Liver (tissue), 9 donors: ENCODE data around the gene MEOX2. TPM values are rescaled to one million over a fixed set of nuclear protein-coding genes. Genes with fewer than 3 reads are reported as not detected.

ENCODE experiments used
- DNase-seq: peaks from one replicate; pipeline ENCODE4 v3.0.0-alpha.2; 2017; ENCODE audit warnings: low spot score
- H3K27ac ChIP-seq, 2 donors: one replicate each; pipeline ENCODE4 v1.7.0; 2013; ENCODE audit warnings: inconsistent platforms in 2 of 2, low read length in 2 of 2, control low read depth in 1 of 2, low read depth in 1 of 2, mild to moderate bottlenecking in 1 of 2
- H3K27me3 ChIP-seq, 4 donors: one replicate each; pipeline versions ENCODE4 v1.6.1 to v1.7.0; 2013; ENCODE audit warnings: low read length in 3 of 4, inconsistent platforms in 1 of 4, mild to moderate bottlenecking in 1 of 4, moderate library complexity in 1 of 4; ENCODE audit not compliant: control insufficient read depth in 4 of 4, insufficient read depth in 4 of 4
- H3K36me3 ChIP-seq, 4 donors: one replicate each; pipeline versions ENCODE4 v1.6.1 to v1.7.0; 2013; ENCODE audit warnings: low read length in 3 of 4, mild to moderate bottlenecking in 3 of 4, low read depth in 1 of 4, moderate library complexity in 1 of 4; ENCODE audit not compliant: control insufficient read depth in 4 of 4, insufficient read depth in 3 of 4
- H3K4me1 ChIP-seq, 4 donors: one replicate each; pipeline versions ENCODE4 v1.6.1 to v1.7.0; 2013; ENCODE audit warnings: low read length in 3 of 4, mild to moderate bottlenecking in 3 of 4, moderate library complexity in 1 of 4; ENCODE audit not compliant: control insufficient read depth in 4 of 4, insufficient read depth in 4 of 4
- H3K4me3 ChIP-seq, 3 donors: one replicate each; pipeline versions ENCODE4 v1.6.1 to v1.7.0; 2013; ENCODE audit warnings: low read length in 3 of 3, control low read depth in 1 of 3, low read depth in 1 of 3, mild to moderate bottlenecking in 1 of 3
- H3K9ac ChIP-seq, 2 donors: one replicate each; pipeline ENCODE4 v1.7.0; 2013; ENCODE audit warnings: low read length in 2 of 2, mild to moderate bottlenecking in 2 of 2, moderate library complexity in 2 of 2, control low read depth in 1 of 2, low read depth in 1 of 2
- H3K9me3 ChIP-seq, 4 donors: one replicate each; pipeline versions ENCODE4 v1.6.1 to v1.7.0; 2013; ENCODE audit warnings: low read length in 3 of 4; ENCODE audit not compliant: control insufficient read depth in 4 of 4
- EGR1 ChIP-seq, 2 donors: IDR thresholded peaks; 2 replicates each; pipeline ENCODE4 v1.6.1; 2016 to 2018; ENCODE audit warnings: antibody characterized with exemption in 2 of 2, low read depth in 2 of 2
- FOXA1 ChIP-seq: IDR thresholded peaks from 2 replicates; pipeline ENCODE4 v1.6.1; 2016; ENCODE audit warnings: antibody characterized with exemption
- FOXA2 ChIP-seq: IDR thresholded peaks from 2 replicates; pipeline ENCODE4 v1.6.1; 2016; ENCODE audit warnings: antibody characterized with exemption
- GABPA ChIP-seq, 2 donors: IDR thresholded peaks in 1 of 2; conservative IDR thresholded peaks in 1 of 2; 2 replicates each; pipeline ENCODE4 v1.6.1; 2016; ENCODE audit warnings: antibody characterized with exemption in 2 of 2, mild to moderate bottlenecking in 1 of 2, moderate library complexity in 1 of 2
- HNF4A ChIP-seq, 2 donors: conservative IDR thresholded peaks; 2 replicates each; pipeline ENCODE4 v1.6.1; 2016; ENCODE audit warnings: antibody characterized with exemption in 2 of 2, mild to moderate bottlenecking in 2 of 2
- HNF4G ChIP-seq: IDR thresholded peaks from 2 replicates; pipeline ENCODE4 v1.6.1; 2016; ENCODE audit warnings: antibody characterized with exemption
- JUND ChIP-seq, 2 donors: IDR thresholded peaks; 2 replicates each; pipeline ENCODE4 v1.6.1; 2016; ENCODE audit warnings: antibody characterized with exemption in 2 of 2
- NR2F2 ChIP-seq: IDR thresholded peaks from 2 replicates; pipeline ENCODE4 v1.6.1; 2016; ENCODE audit warnings: antibody characterized with exemption
- RAD21 ChIP-seq, 2 donors: IDR thresholded peaks; 2 replicates each; pipeline ENCODE4 v1.6.1; 2016; ENCODE audit warnings: antibody characterized with exemption in 2 of 2, mild to moderate bottlenecking in 2 of 2
- RXRA ChIP-seq, 2 donors: IDR thresholded peaks; 2 replicates each; pipeline ENCODE4 v1.6.1; 2017 to 2018; ENCODE audit warnings: antibody characterized with exemption in 2 of 2, mild to moderate bottlenecking in 1 of 2
- SP1 ChIP-seq: IDR thresholded peaks from 2 replicates; pipeline ENCODE4 v1.6.1; 2018; ENCODE audit warnings: antibody characterized with exemption, mild to moderate bottlenecking
- TAF1 ChIP-seq: conservative IDR thresholded peaks from 2 replicates; pipeline ENCODE4 v1.6.1; 2016; ENCODE audit warnings: antibody characterized with exemption, mild to moderate bottlenecking
- YY1 ChIP-seq: IDR thresholded peaks from 2 replicates; pipeline ENCODE4 v1.6.1; 2016; ENCODE audit warnings: antibody characterized with exemption, mild to moderate bottlenecking
- WGBS: extraction: QIAGEN DNeasy Blood & Tissue Kit; methylation state at CpG from one replicate; pipeline ENCODE4 v1.1.7; 2013; 5-methylcytosine and 5-hydroxymethylcytosine counted together
- polyA plus RNA-seq, 2 donors: library from polyadenylated mRNA; stranded (reverse) in 1 of 2; unstranded in 1 of 2; fragments of 200-250 nt in 1 of 2; fragments of >200 nt in 1 of 2; fragmentation: Nextera tagmentation in 1 of 2; extraction: Ambion mirVana in 1 of 2; gene quantifications; one replicate each; pipeline versions ENCODE4 v1.2.1 to v1.2.3, GENCODE V29; 2013 to 2015
- total RNA-seq, 2 donors: library from RNA; depleted of rRNA; stranded (reverse); fragments of >200 nt; gene quantifications; one replicate each; pipeline ENCODE4 v1.2.3, GENCODE V29; 2014
- TF ChIP-seq, protein P1 (sequence below): fragments of 150-350 bp; IDR thresholded peaks from 2 replicates; pipeline ENCODE4 v1.5.1; 2017; ENCODE audit warnings: improper control_type of control experiment, low read depth, low read length; ENCODE audit not compliant: missing input control
- TF ChIP-seq, protein P2 (sequence below): IDR thresholded peaks from 2 replicates; pipeline ENCODE4 v1.6.1; 2016; ENCODE audit warnings: antibody characterized with exemption
- TF ChIP-seq, protein P3 (sequence below): IDR thresholded peaks from 2 replicates; pipeline ENCODE4 v1.6.1; 2016; ENCODE audit warnings: antibody characterized with exemption
- TF ChIP-seq, protein P4 (sequence below): IDR thresholded peaks from 2 replicates; pipeline ENCODE4 v1.6.1; 2016; ENCODE audit warnings: antibody characterized with exemption, mild to moderate bottlenecking
- TF ChIP-seq, protein P5 (sequence below): IDR thresholded peaks from 2 replicates; pipeline ENCODE4 v1.6.1; 2016; ENCODE audit warnings: antibody characterized with exemption
- donor health status: healthy.
- donor health status: healthy.
- donor health status: healthy.
- donor health status: healthy.
- donor health status: healthy.

MEOX2 gene
- total and polyA plus RNA-seq, 4 donors = 0.32 to 0.70 (median 0.47) TPM

DNA sequence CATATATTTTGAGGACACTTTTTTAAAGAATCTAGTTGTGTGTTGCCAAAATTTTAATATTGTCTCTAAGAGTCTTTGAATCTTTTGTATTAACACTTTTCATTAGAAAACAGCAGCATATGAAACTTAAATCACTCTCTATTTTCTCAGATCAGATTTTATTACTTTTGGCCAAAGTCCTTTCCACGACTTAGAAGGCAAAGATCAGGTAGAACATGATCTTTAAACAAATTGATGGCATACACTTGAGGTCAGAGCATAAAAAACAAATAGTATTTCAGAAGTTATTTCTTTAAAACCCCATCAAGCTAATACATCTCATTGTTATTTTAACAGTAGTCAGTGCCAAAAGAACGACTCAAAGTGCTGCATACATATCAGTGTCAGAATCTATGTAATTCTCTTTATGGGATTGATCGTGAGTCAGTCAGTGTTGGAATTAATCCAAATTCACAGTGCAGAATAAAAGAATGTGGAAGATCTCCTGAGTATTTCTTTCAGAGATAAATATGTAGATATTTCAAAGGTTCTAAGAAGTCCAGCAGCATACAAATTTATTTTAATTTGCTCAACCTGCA, 115.1 kb downstream of the MEOX2 start:
- 26% methylated on average over 3 of the region's 3 CpGs for whole genome bisulfite sequencing
- peaks cover 3 to 11% (median 5%) of the 10 kb centered on the region in 4 donors for H3K4me1 ChIP-seq
- H3K36me3 ChIP-seq = no peaks in the 10 kb centered on the region
- no peak overlapping the region for H3K27ac ChIP-seq
- H3K9ac ChIP-seq = no peak overlapping the region
- H3K4me3 ChIP-seq = no peak overlapping the region
- no peaks in the 10 kb centered on the region for H3K9me3 ChIP-seq
- no peak for DNase-seq
- no peak for TF ChIP-seq TAF1
- peak in 1 of 2 donors; percentile 41 for TF ChIP-seq JUND (IDR thresholded peaks at IDR 0.05)
- TF ChIP-seq HNF4A (conservative IDR thresholded peaks at IDR 0.05) = peak in 1 of 2 donors; percentile 91
- peak in 1 of 2 donors; percentile 46 for TF ChIP-seq RXRA (IDR thresholded peaks at IDR 0.05)
- H3K27me3 ChIP-seq = no peaks in the 10 kb centered on the region

DNA sequence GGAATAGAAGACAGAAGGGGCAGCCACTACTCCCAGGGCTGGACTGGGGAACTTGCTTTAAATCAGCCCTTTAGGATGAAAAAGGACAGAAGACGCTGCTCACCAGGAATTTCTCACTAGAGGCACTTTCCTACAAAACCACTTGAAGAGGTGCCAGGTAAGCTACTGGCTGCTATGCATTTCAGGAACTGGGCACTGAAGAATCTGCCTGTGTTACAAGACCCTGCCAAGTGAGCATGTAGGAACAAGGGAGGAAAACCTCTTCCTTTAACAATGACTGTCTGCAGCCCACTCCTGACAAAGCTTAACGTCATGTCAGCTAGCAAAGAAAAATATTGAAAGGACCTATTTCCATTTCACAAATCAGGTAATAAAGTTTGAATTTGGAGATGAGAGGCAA, 118.8 kb downstream of the MEOX2 start:
- no peak for DNase-seq
- H3K27ac ChIP-seq = no peak overlapping the region
- H3K4me1 ChIP-seq = peaks cover 3 to 16% (median 11%) of the 10 kb centered on the region in 4 donors
- TF ChIP-seq, protein P1, sequence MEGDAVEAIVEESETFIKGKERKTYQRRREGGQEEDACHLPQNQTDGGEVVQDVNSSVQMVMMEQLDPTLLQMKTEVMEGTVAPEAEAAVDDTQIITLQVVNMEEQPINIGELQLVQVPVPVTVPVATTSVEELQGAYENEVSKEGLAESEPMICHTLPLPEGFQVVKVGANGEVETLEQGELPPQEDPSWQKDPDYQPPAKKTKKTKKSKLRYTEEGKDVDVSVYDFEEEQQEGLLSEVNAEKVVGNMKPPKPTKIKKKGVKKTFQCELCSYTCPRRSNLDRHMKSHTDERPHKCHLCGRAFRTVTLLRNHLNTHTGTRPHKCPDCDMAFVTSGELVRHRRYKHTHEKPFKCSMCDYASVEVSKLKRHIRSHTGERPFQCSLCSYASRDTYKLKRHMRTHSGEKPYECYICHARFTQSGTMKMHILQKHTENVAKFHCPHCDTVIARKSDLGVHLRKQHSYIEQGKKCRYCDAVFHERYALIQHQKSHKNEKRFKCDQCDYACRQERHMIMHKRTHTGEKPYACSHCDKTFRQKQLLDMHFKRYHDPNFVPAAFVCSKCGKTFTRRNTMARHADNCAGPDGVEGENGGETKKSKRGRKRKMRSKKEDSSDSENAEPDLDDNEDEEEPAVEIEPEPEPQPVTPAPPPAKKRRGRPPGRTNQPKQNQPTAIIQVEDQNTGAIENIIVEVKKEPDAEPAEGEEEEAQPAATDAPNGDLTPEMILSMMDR = no peak
- TF ChIP-seq FOXA1 (no peak), YY1 (no peak), HNF4G (no peak), RXRA (IDR thresholded peaks at IDR 0.05) (no peak), HNF4A (conservative IDR thresholded peaks at IDR 0.05) (no peak), JUND (IDR thresholded peaks at IDR 0.05) (no peak), RAD21 (IDR thresholded peaks at IDR 0.05) (no peak), SP1 (no peak), FOXA2 (no peak), TAF1 (no peak), NR2F2 (no peak), EGR1 (IDR thresholded peaks at IDR 0.05; ENCODE audit: low read depth in 2 of 2) (no peak), GABPA (IDR thresholded peaks at IDR 0.05 in 1 of 2, conservative IDR thresholded peaks at IDR 0.05 in 1 of 2) (no peak)
- TF ChIP-seq, protein P2, sequence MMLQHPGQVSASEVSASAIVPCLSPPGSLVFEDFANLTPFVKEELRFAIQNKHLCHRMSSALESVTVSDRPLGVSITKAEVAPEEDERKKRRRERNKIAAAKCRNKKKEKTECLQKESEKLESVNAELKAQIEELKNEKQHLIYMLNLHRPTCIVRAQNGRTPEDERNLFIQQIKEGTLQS = no peak
- TF ChIP-seq, protein P3, sequence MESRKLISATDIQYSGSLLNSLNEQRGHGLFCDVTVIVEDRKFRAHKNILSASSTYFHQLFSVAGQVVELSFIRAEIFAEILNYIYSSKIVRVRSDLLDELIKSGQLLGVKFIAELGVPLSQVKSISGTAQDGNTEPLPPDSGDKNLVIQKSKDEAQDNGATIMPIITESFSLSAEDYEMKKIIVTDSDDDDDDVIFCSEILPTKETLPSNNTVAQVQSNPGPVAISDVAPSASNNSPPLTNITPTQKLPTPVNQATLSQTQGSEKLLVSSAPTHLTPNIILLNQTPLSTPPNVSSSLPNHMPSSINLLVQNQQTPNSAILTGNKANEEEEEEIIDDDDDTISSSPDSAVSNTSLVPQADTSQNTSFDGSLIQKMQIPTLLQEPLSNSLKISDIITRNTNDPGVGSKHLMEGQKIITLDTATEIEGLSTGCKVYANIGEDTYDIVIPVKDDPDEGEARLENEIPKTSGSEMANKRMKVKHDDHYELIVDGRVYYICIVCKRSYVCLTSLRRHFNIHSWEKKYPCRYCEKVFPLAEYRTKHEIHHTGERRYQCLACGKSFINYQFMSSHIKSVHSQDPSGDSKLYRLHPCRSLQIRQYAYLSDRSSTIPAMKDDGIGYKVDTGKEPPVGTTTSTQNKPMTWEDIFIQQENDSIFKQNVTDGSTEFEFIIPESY = no peak
- TF ChIP-seq, protein P4, sequence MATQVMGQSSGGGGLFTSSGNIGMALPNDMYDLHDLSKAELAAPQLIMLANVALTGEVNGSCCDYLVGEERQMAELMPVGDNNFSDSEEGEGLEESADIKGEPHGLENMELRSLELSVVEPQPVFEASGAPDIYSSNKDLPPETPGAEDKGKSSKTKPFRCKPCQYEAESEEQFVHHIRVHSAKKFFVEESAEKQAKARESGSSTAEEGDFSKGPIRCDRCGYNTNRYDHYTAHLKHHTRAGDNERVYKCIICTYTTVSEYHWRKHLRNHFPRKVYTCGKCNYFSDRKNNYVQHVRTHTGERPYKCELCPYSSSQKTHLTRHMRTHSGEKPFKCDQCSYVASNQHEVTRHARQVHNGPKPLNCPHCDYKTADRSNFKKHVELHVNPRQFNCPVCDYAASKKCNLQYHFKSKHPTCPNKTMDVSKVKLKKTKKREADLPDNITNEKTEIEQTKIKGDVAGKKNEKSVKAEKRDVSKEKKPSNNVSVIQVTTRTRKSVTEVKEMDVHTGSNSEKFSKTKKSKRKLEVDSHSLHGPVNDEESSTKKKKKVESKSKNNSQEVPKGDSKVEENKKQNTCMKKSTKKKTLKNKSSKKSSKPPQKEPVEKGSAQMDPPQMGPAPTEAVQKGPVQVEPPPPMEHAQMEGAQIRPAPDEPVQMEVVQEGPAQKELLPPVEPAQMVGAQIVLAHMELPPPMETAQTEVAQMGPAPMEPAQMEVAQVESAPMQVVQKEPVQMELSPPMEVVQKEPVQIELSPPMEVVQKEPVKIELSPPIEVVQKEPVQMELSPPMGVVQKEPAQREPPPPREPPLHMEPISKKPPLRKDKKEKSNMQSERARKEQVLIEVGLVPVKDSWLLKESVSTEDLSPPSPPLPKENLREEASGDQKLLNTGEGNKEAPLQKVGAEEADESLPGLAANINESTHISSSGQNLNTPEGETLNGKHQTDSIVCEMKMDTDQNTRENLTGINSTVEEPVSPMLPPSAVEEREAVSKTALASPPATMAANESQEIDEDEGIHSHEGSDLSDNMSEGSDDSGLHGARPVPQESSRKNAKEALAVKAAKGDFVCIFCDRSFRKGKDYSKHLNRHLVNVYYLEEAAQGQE = no peak
- TF ChIP-seq, protein P5, sequence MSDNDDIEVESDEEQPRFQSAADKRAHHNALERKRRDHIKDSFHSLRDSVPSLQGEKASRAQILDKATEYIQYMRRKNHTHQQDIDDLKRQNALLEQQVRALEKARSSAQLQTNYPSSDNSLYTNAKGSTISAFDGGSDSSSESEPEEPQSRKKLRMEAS = no peak
- no peak overlapping the region for H3K9ac ChIP-seq
- no peaks in the 10 kb centered on the region for H3K27me3 ChIP-seq
- no peaks in the 10 kb centered on the region for H3K9me3 ChIP-seq
- WGBS = 64% methylated on average over 2 of the region's 2 CpGs
- H3K36me3 ChIP-seq = no peaks in the 10 kb centered on the region
- no peak overlapping the region for H3K4me3 ChIP-seq
